WTC11 (cell line): ENCODE results near the gene CDK12. TPM values are rescaled to one million over a fixed set of nuclear protein-coding genes. Genes with fewer than 3 reads are reported as not detected.

Experiments
- ATAC-seq: fragments of 200-7000 bp; cut with Tn5 transposase; 2 replicates; pipeline ENCODE4 v1.10.0; 2021; ENCODE audit warnings: mild to moderate bottlenecking, moderate library complexity
- CTCF ChIA-PET: fragments of 300-600 bp; sonication (Branson Sonifier 250); formaldehyde crosslinking; loops from one replicate; lab custom pipeline; 2021; ENCODE audit warnings: antibody characterized with exemption; lab: Charles Lee
- POLR2A ChIA-PET: fragments of 350-600 bp; sonication (Branson Sonifier 250); formaldehyde crosslinking; loops from one replicate; lab custom pipeline; 2021; ENCODE audit warnings: antibody characterized with exemption; lab: Charles Lee
- DNase-seq: peaks from one replicate; pipeline ENCODE4 v3.0.0; 2021; ENCODE audit warnings: low spot score
- H3K27ac Mint-ChIP-seq: 2 replicates; pipeline ENCODE4 v1.8.0; 2021; ENCODE audit warnings: mixed read lengths
- H3K27me3 Mint-ChIP-seq: 2 replicates; pipeline ENCODE4 v1.8.0; 2021; ENCODE audit warnings: low read depth, mild to moderate bottlenecking, moderate library complexity, mixed read lengths
- H3K36me3 Mint-ChIP-seq: 2 replicates; pipeline ENCODE4 v1.8.0; 2021; ENCODE audit warnings: mixed read lengths
- H3K4me1 Mint-ChIP-seq: 2 replicates; pipeline ENCODE4 v1.8.0; 2022; ENCODE audit warnings: mixed read lengths
- H3K4me3 Mint-ChIP-seq: 2 replicates; pipeline ENCODE4 v1.8.0; 2021; ENCODE audit warnings: mild to moderate bottlenecking, moderate library complexity, mixed read lengths
- H3K9me3 Mint-ChIP-seq: 2 replicates; pipeline ENCODE4 v1.8.0; 2021; ENCODE audit warnings: mixed read lengths
- ARID4B ChIP-seq: sonication (generic); formaldehyde crosslinking; IDR thresholded peaks from 2 replicates; pipeline ENCODE4 v1.8.0; 2023; ENCODE audit warnings: missing genetic modification reagents, mild to moderate bottlenecking, borderline replicate concordance
- CBFB ChIP-seq: sonication (generic); formaldehyde crosslinking; IDR thresholded peaks from 2 replicates; pipeline ENCODE4 v1.8.1; 2022; ENCODE audit warnings: mild to moderate bottlenecking, low read depth, missing genetic modification reagents
- ETV6 ChIP-seq: sonication (generic); formaldehyde crosslinking; IDR thresholded peaks from 2 replicates; pipeline ENCODE4 v1.8.1; 2022; ENCODE audit warnings: mild to moderate bottlenecking, missing genetic modification reagents
- GABPB1 ChIP-seq: sonication (generic); formaldehyde crosslinking; IDR thresholded peaks from 2 replicates; pipeline ENCODE4 v1.8.1; 2023; ENCODE audit warnings: mild to moderate bottlenecking, missing genetic modification reagents
- IRF1 ChIP-seq: sonication (generic); formaldehyde crosslinking; IDR thresholded peaks from 2 replicates; pipeline ENCODE4 v1.8.0; 2023; ENCODE audit warnings: missing genetic modification reagents
- JUN ChIP-seq: sonication (generic); formaldehyde crosslinking; IDR thresholded peaks from 2 replicates; pipeline ENCODE4 v1.8.0; 2023; ENCODE audit warnings: mild to moderate bottlenecking, missing genetic modification reagents
- MAX ChIP-seq: sonication (generic); formaldehyde crosslinking; IDR thresholded peaks from 2 replicates; pipeline ENCODE4 v1.8.0; 2022; ENCODE audit warnings: mild to moderate bottlenecking, missing genetic modification reagents
- MLX ChIP-seq: sonication (generic); formaldehyde crosslinking; IDR thresholded peaks from 2 replicates; pipeline ENCODE4 v1.8.1; 2023; ENCODE audit warnings: mild to moderate bottlenecking, missing genetic modification reagents, moderate library complexity
- MXD4 ChIP-seq: fragments of 250-450 bp; sonication (Bioruptor Pico); IDR thresholded peaks from 2 replicates; pipeline ENCODE4 v1.8.0; 2021; ENCODE audit warnings: mild to moderate bottlenecking, moderate library complexity, borderline replicate concordance
- NFE2L1 ChIP-seq: sonication (generic); formaldehyde crosslinking; IDR thresholded peaks from 2 replicates; pipeline ENCODE4 v1.8.1; 2023; ENCODE audit warnings: missing genetic modification reagents
- PREB ChIP-seq: sonication (generic); formaldehyde crosslinking; IDR thresholded peaks from 2 replicates; pipeline ENCODE4 v1.8.1; 2022; ENCODE audit warnings: mild to moderate bottlenecking, missing genetic modification reagents, moderate library complexity, borderline replicate concordance
- SMAD3 ChIP-seq: sonication (generic); formaldehyde crosslinking; IDR thresholded peaks from 2 replicates; pipeline ENCODE4 v1.8.0; 2022; ENCODE audit warnings: missing genetic modification reagents, mild to moderate bottlenecking, borderline replicate concordance
- SMAD4 ChIP-seq: sonication (generic); formaldehyde crosslinking; IDR thresholded peaks from 2 replicates; pipeline ENCODE4 v1.8.0; 2022; ENCODE audit warnings: mild to moderate bottlenecking, missing genetic modification reagents
- STAT6 ChIP-seq: sonication (generic); formaldehyde crosslinking; conservative IDR thresholded peaks from 2 replicates; pipeline ENCODE4 v1.8.1; 2023; ENCODE audit warnings: mild to moderate bottlenecking, low read depth, missing genetic modification reagents, moderate library complexity
- TCF7 ChIP-seq: sonication (generic); formaldehyde crosslinking; IDR thresholded peaks from 2 replicates; pipeline ENCODE4 v1.8.0; 2022; ENCODE audit warnings: mild to moderate bottlenecking, low read depth, missing genetic modification reagents, moderate library complexity
- ZBTB43 ChIP-seq: sonication (generic); formaldehyde crosslinking; IDR thresholded peaks from 2 replicates; pipeline ENCODE4 v1.8.1; 2023; ENCODE audit warnings: mild to moderate bottlenecking, missing genetic modification reagents
- ZNF317 ChIP-seq: sonication (generic); formaldehyde crosslinking; IDR thresholded peaks from 2 replicates; pipeline ENCODE4 v1.8.1; 2023; ENCODE audit warnings: low read depth, mild to moderate bottlenecking, moderate library complexity, missing genetic modification reagents, borderline replicate concordance
- total RNA-seq: library from RNA; stranded (reverse); gene quantifications from 3 replicates; pipeline ENCODE4 v1.2.3, GENCODE V29; 2021

Gene CDK12
- total RNA-seq, 1 experiment from 2014 or later = 58.4 TPM

GRCh38 chr17:39450051-39450450, 11.2 kb upstream of the CDK12 start:
- ChIA-PET CTCF (interaction anchor here (1.2 to 1.5 kb wide), 3 partner anchors 97 to 172 kb away, joined by 3 to 5 read pairs (median 4); no protein-coding TSS in a partner anchor), POLR2A (interaction anchor here (0.7 to 2.1 kb wide), 2 partner anchors 12 to 274 kb away, joined by 3 to 23 read pairs; partner anchors contain the start of gene CDK12)
- no peak for TF ChIP-seq SMAD4 (CRISPR knock-in tag)
- TF ChIP-seq CBFB = no peak
- TF ChIP-seq STAT6 (CRISPR knock-in tag) = no peak
- no peak for TF ChIP-seq SMAD3 (CRISPR knock-in tag)
- TF ChIP-seq MLX = no peak
- no peak for TF ChIP-seq ZNF317 (CRISPR knock-in tag)
- no peak for TF ChIP-seq NFE2L1
- no peak for TF ChIP-seq PREB (CRISPR knock-in tag)
- no peak for TF ChIP-seq ZBTB43
- no peak for TF ChIP-seq JUN (CRISPR knock-in tag)
- H3K4me1 Mint-ChIP-seq = peaks cover 7% of the 10 kb centered on the region
- no peak for DNase-seq
- no peaks in the 10 kb centered on the region for H3K9me3 Mint-ChIP-seq
- H3K27me3 Mint-ChIP-seq = no peaks in the 10 kb centered on the region; the same call in 1 of the 2 replicates
- H3K36me3 Mint-ChIP-seq = peaks cover 24% of the 10 kb centered on the region
- H3K27ac Mint-ChIP-seq = peak overlapping the region; percentile 98; the same call in 1 of the 2 replicates
- peak overlapping the region; percentile 99 for H3K4me3 Mint-ChIP-seq
- ATAC-seq = no peak

- ChIA-PET CTCF (interaction anchor here (0.6 to 2.1 kb wide), 13 partner anchors 10 to 277 kb away, joined by 3 to 16 read pairs (median 4); partner anchors contain the start of gene CDK12), POLR2A (interaction anchor here (0.7 to 2.1 kb wide), 4 partner anchors 11 to 140 kb away, joined by 3 to 23 read pairs (median 8); partner anchors contain the start of gene CDK12)
- Mint-ChIP-seq H3K4me1 (peaks cover 7% of the 10 kb centered on the region), H3K36me3 (peaks cover 22% of the 10 kb centered on the region), H3K27ac (peak within 1 kb of the TSS; percentile 98), H3K9me3 (no peaks in the 10 kb centered on the region), H3K4me3 (peak within 1 kb of the TSS; percentile 99), H3K27me3 (no peaks in the 10 kb centered on the region; the same call in 1 of the 2 replicates)
- ATAC-seq (peak; percentile 98), DNase-seq (peak; percentile 94)
- TF ChIP-seq TCF7 (no peak), ETV6 (CRISPR knock-in tag) (peak; percentile 48; the same call in 1 of the 2 replicates), GABPB1 (0 out of 2 replicates have a peak, but pooled peaks have one; percentile 10), MXD4 (CRISPR knock-in tag) (no peak), MAX (CRISPR knock-in tag) (peak; percentile 48), ARID4B (peak; percentile 50; the same call in 1 of the 2 replicates), IRF1 (no peak)
These were observed 10.3 kb upstream of the CDK12 start, which contains the start of gene MED1 for GRCh38 chr17:39450847-39451581. TSS of gene MED1 (minus strand) at chr17:39451263. CDS start at chr17:39451062, 201 bp downstream.
